SK-N-SH (cell line): Measurements from ENCODE around the gene MGLL.

Experiments
- EZH2phosphoT487 ChIP-seq: fragments of 200-600 bp; sonication (generic); IDR thresholded peaks from 2 replicates; pipeline ENCODE4 v1.6.1; 2017; ENCODE audit warnings: low read depth, mixed run types, mild to moderate bottlenecking, antibody characterized with exemption, moderate library complexity, borderline replicate concordance
- RFX5 ChIP-seq: IDR thresholded peaks from 2 replicates; pipeline ENCODE4 v1.6.1; 2012; ENCODE audit warnings: mild to moderate bottlenecking, improper control_type of control experiment, low read length

GRCh38 chr3:127706785-127707351, 115.4 kb downstream of the MGLL start:
- no peak for TF ChIP-seq RFX5
- TF ChIP-seq EZH2phosphoT487: no peak
